HepG2 (cell line): Measurements from ENCODE around the gene CAMK1D. TPM values are rescaled to one million over a fixed set of nuclear protein-coding genes. Genes with fewer than 3 reads are reported as not detected.

ENCODE experiments used
- ATAC-seq: fragments of 200-7000 bp; cut with Tn5 transposase; 3 replicates; pipeline ENCODE4 v1.9.1; 2020; ENCODE audit warnings: mild to moderate bottlenecking, moderate library complexity
- BruUV-seq: library from RNA; stranded (reverse); fragments of 400-500 nt; replicated peaks from 2 replicates; lab custom pipeline; 2021; lab: Mats Ljungman, UMichigan
- CTCF ChIA-PET: fragments of 300-600 bp; formaldehyde crosslinking; extraction: SDS; loops from one replicate; lab custom pipeline; 2021; ENCODE audit warnings: low total read pairs, inconsistent platforms, low intra/inter-chr PET ratio; lab: Yijun Ruan, JAX
- POLR2A ChIA-PET: fragments of 350-600 bp; sonication (Branson Sonifier 250); formaldehyde crosslinking; loops from one replicate; lab custom pipeline; 2020; ENCODE audit warnings: antibody characterized with exemption, inconsistent platforms; lab: Yijun Ruan, JAX
- DNase-seq: peaks from one replicate; pipeline ENCODE4 v3.0.0-alpha.2; 2015; ENCODE audit warnings: low spot score
- FAIRE-seq: peaks from 3 replicates; lab custom pipeline; 2011; peaks lifted over from hg19 to GRCh38; lab: Jason Lieb, UNC
- H2AFZ ChIP-seq: one replicate; pipeline ENCODE4 v1.6.1; 2011; ENCODE audit warnings: low read length, inconsistent platforms
- H3K27ac ChIP-seq: fragments of 300-600 bp; 3 replicates; pipeline ENCODE4 v1.8.0; 2011; ENCODE audit warnings: mixed run types, mild to moderate bottlenecking, mixed read lengths, low read length, inconsistent platforms; ENCODE audit not compliant: insufficient read depth; ENCODE audit errors: extremely low read length
- H3K27me3 ChIP-seq, 2 experiments: fragments of 200-600 bp in 1 of 2; 2 replicates in 1 of 2; 3 replicates in 1 of 2; pipeline versions ENCODE4 v1.6.0 to v1.8.0; 2011; ENCODE audit warnings: low read length in 2 of 2, mild to moderate bottlenecking in 2 of 2, moderate library complexity in 2 of 2, inconsistent platforms in 1 of 2; ENCODE audit not compliant: insufficient read depth in 2 of 2, control insufficient read depth in 1 of 2
- H3K36me3 ChIP-seq, 2 experiments: fragments of 200-600 bp in 1 of 2; replicated peaks in 1 of 2; 2 replicates in 1 of 2; 3 replicates in 1 of 2; pipeline versions ENCODE4 v1.5.1 to v1.8.0; 2011; ENCODE audit warnings: low read length in 2 of 2, inconsistent platforms in 1 of 2; ENCODE audit not compliant: insufficient read depth in 2 of 2, control insufficient read depth in 1 of 2
- H3K4me1 ChIP-seq: 2 replicates; pipeline ENCODE4 v1.5.1; 2012; ENCODE audit warnings: low read length, inconsistent platforms; ENCODE audit not compliant: insufficient read depth
- H3K4me2 ChIP-seq: 2 replicates; pipeline ENCODE4 v1.6.0; 2011; ENCODE audit warnings: low read depth, low read length, inconsistent platforms
- H3K4me3 ChIP-seq, 3 experiments: fragments of 200-600 bp in 1 of 3; sonication (generic), shearing (Covaris generic) in 1 of 3; replicated peaks in 1 of 3; 2 replicates each; pipeline ENCODE4 v1.5.1; 2011 to 2016; ENCODE audit warnings: low read length in 3 of 3, inconsistent platforms in 2 of 3, low read depth in 2 of 3, mild to moderate bottlenecking in 2 of 3, control low read depth in 1 of 3, mixed read lengths in 1 of 3; ENCODE audit not compliant: insufficient read depth in 1 of 3
- H3K79me2 ChIP-seq: one replicate; pipeline ENCODE4 v1.6.1; 2011; ENCODE audit warnings: low read length, inconsistent platforms; ENCODE audit not compliant: insufficient read depth
- H3K9ac ChIP-seq: 2 replicates; pipeline ENCODE4 v1.6.0; 2011; ENCODE audit warnings: mild to moderate bottlenecking, low read depth, low read length, inconsistent platforms; ENCODE audit not compliant: insufficient read depth
- H3K9me3 ChIP-seq: 2 replicates; pipeline ENCODE4 v1.5.1; 2012; ENCODE audit warnings: mild to moderate bottlenecking, low read length
- H4K20me1 ChIP-seq: 2 replicates; pipeline ENCODE4 v1.6.0; 2011; ENCODE audit warnings: inconsistent platforms, mild to moderate bottlenecking, low read length, moderate library complexity; ENCODE audit not compliant: insufficient read depth
- CREB3 ChIP-seq: sonication (generic); formaldehyde crosslinking; IDR thresholded peaks from 2 replicates; pipeline ENCODE4 v1.5.0; 2020; ENCODE audit warnings: missing genetic modification reagents
- FOXA1 ChIP-seq, 2 experiments: fragments of 450-650 bp in 1 of 2; sonication (generic) in 1 of 2; formaldehyde crosslinking in 1 of 2; IDR thresholded peaks; 2 replicates each; pipeline versions ENCODE4 v1.4.0 to v1.6.1; 2016 to 2020; ENCODE audit warnings: missing genetic modification reagents in 1 of 2
- KDM3A ChIP-seq: IDR thresholded peaks from 2 replicates; pipeline ENCODE4 v1.6.1; 2018; ENCODE audit warnings: low read depth, missing compliant biosample characterization
- MTA3 ChIP-seq: sonication (generic); formaldehyde crosslinking; IDR thresholded peaks from 2 replicates; pipeline ENCODE4 v1.4.0; 2020; ENCODE audit warnings: missing genetic modification reagents
- MYC ChIP-seq: sonication (generic); formaldehyde crosslinking; IDR thresholded peaks from 2 replicates; pipeline ENCODE4 v1.9.0; 2021; ENCODE audit warnings: missing genetic modification reagents, borderline replicate concordance
- PRMT3 ChIP-seq: sonication (generic); formaldehyde crosslinking; IDR thresholded peaks from 2 replicates; pipeline ENCODE4 v1.8.1; 2022; ENCODE audit warnings: low read depth, mild to moderate bottlenecking, moderate library complexity, missing genetic modification reagents, borderline replicate concordance
- THAP11 ChIP-seq: IDR thresholded peaks from 2 replicates; pipeline ENCODE4 v1.6.1; 2016; ENCODE audit warnings: missing biosample characterization, missing genetic modification reagents
- ZHX1 ChIP-seq: sonication (generic); formaldehyde crosslinking; IDR thresholded peaks from 2 replicates; pipeline ENCODE4 v1.8.1; 2022; ENCODE audit warnings: low read depth, mild to moderate bottlenecking, missing genetic modification reagents
- ZNF234 ChIP-seq: sonication (generic); formaldehyde crosslinking; conservative IDR thresholded peaks from 2 replicates; pipeline ENCODE4 v1.5.1; 2020; ENCODE audit warnings: mild to moderate bottlenecking, missing genetic modification reagents
- ZNF329 ChIP-seq: sonication (generic); formaldehyde crosslinking; IDR thresholded peaks from 2 replicates; pipeline ENCODE4 v1.9.0; 2021; ENCODE audit warnings: low read depth, mild to moderate bottlenecking, missing genetic modification reagents
- ZNF850 ChIP-seq: sonication (generic); formaldehyde crosslinking; conservative IDR thresholded peaks from 2 replicates; pipeline ENCODE4 v1.9.0; 2021; ENCODE audit warnings: mild to moderate bottlenecking, missing genetic modification reagents
- WGBS: methylation state at CpG from one replicate; pipeline ENCODE4 v1.1.6; 2017; ENCODE audit warnings: low lambda C conversion rate; 5-methylcytosine and 5-hydroxymethylcytosine counted together
- in situ Hi-C: cut with HindIII; loops from 2 replicates; pipeline ENCODE4 v1.10.0; 2017; ENCODE audit warnings: low pct_unique_long_range_greater_than_20kb; ENCODE audit not compliant: extremely low pct_ligation_motif_present
- intact Hi-C: fragments of 100-400 bp; cut with micrococcal nuclease; formaldehyde crosslinking; loops from one replicate; pipeline ENCODE4 v1.10.0; 2022; ENCODE audit not compliant: unreplicated experiment
- polyA plus RNA-seq, 8 experiments: library from polyadenylated mRNA; depleted of rRNA in 3 of 8; stranded (reverse) in 7 of 8; unstranded in 1 of 8; fragments of >200 nt; fragmentation: Illumina TruSeq in 4 of 8; extraction: Trizol in 4 of 8; gene quantifications; 2 replicates each; pipeline versions ENCODE4 v1.2.1 to v1.2.3, GENCODE V29; 2011 to 2016; ENCODE audit warnings: low read depth in 4 of 8, missing spikeins in 1 of 8, mixed read lengths in 1 of 8; ENCODE audit not compliant: insufficient read depth in 1 of 8
- total RNA-seq, 5 experiments: library from RNA; depleted of rRNA; stranded (reverse); fragments of >200 nt; fragmentation: Illumina TruSeq; extraction: Trizol; gene quantifications; 2 replicates each; pipeline ENCODE4 v1.2.3, GENCODE V29; 2016; ENCODE audit warnings: low read depth in 1 of 5
- TF ChIP-seq, protein P1 (sequence below): sonication (generic); formaldehyde crosslinking; IDR thresholded peaks from 2 replicates; pipeline ENCODE4 v1.4.0; 2020; ENCODE audit warnings: mild to moderate bottlenecking, missing genetic modification reagents
- TF ChIP-seq, protein P2 (sequence below): sonication (generic); formaldehyde crosslinking; IDR thresholded peaks from 2 replicates; pipeline ENCODE4 v1.4.0; 2020; ENCODE audit warnings: missing genetic modification reagents
- TF ChIP-seq, protein P3 (sequence below): sonication (generic); formaldehyde crosslinking; IDR thresholded peaks from 2 replicates; pipeline ENCODE4 v1.5.1; 2020; ENCODE audit warnings: mild to moderate bottlenecking, missing genetic modification reagents, borderline replicate concordance

CAMK1D gene
- total and polyA plus RNA-seq, 2 of the 13 experiments (the other 11 are each of a cell fraction or from before 2014, with no cell fraction given) = under 0.01 TPM; not detected in 1

DNA sequence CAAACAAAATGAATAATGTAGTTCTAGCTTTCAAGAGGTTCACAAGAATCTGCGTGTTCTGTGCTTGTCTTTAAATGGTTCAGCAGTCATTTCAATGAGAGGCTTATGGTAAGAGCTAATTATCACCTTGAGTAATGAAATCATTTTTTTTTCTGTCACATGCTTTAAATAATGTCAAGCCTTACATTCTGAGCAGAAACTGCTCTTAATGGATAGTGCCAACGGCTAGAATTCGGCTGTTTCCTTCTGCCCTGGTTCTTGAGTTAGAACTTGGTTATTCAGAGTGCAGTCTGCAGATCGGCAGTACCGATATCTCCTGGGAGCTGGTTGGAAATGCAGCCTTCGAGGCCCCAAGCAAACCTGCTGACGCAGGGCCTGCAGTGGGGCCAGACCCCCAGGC lies 316.2 kb downstream of the CAMK1D start (continued):
- TF ChIP-seq, protein P1, sequence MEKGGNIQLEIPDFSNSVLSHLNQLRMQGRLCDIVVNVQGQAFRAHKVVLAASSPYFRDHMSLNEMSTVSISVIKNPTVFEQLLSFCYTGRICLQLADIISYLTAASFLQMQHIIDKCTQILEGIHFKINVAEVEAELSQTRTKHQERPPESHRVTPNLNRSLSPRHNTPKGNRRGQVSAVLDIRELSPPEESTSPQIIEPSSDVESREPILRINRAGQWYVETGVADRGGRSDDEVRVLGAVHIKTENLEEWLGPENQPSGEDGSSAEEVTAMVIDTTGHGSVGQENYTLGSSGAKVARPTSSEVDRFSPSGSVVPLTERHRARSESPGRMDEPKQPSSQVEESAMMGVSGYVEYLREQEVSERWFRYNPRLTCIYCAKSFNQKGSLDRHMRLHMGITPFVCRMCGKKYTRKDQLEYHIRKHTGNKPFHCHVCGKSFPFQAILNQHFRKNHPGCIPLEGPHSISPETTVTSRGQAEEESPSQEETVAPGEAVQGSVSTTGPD (CRISPR knock-in tag) = no peak
- TF ChIP-seq ZHX1 (CRISPR knock-in tag) (no peak), MTA3 (CRISPR knock-in tag) (no peak)

- Histone ChIP-seq H3K4me2 (no peak overlapping the region), H2AFZ (no peak overlapping the region), H3K4me1 (no peaks in the 10 kb centered on the region), H3K27ac (no peak overlapping the region), H4K20me1 (no peaks in the 10 kb centered on the region), H3K27me3 (no peaks in the 10 kb centered on the region), H3K9me3 (no peaks in the 10 kb centered on the region), H3K79me2 (no peaks in the 10 kb centered on the region), H3K36me3 (no peaks in the 10 kb centered on the region), H3K9ac (no peak overlapping the region), H3K4me3 (no peak overlapping the region)
- no peak for FAIRE-seq
- ChIA-PET POLR2A (no interaction called here), CTCF (no interaction called here)
- WGBS = 0% methylated on average over 3 of the region's 3 CpGs
- no peak for TF ChIP-seq CREB3 (CRISPR knock-in tag)
- no peak for TF ChIP-seq PRMT3 (CRISPR knock-in tag)
- TF ChIP-seq ZNF329 (CRISPR knock-in tag) = no peak
- TF ChIP-seq, protein P2, sequence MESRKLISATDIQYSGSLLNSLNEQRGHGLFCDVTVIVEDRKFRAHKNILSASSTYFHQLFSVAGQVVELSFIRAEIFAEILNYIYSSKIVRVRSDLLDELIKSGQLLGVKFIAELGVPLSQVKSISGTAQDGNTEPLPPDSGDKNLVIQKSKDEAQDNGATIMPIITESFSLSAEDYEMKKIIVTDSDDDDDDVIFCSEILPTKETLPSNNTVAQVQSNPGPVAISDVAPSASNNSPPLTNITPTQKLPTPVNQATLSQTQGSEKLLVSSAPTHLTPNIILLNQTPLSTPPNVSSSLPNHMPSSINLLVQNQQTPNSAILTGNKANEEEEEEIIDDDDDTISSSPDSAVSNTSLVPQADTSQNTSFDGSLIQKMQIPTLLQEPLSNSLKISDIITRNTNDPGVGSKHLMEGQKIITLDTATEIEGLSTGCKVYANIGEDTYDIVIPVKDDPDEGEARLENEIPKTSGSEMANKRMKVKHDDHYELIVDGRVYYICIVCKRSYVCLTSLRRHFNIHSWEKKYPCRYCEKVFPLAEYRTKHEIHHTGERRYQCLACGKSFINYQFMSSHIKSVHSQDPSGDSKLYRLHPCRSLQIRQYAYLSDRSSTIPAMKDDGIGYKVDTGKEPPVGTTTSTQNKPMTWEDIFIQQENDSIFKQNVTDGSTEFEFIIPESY (CRISPR knock-in tag) = no peak
- TF ChIP-seq MYC (CRISPR knock-in tag) = no peak
- no peak for TF ChIP-seq FOXA1 (IDR thresholded peaks at IDR 0.05)
- TF ChIP-seq FOXA1 (CRISPR knock-in tag; IDR thresholded peaks at IDR 0.05) = no peak
- no peak for TF ChIP-seq KDM3A (CRISPR knock-in tag)
- TF ChIP-seq, protein P3, sequence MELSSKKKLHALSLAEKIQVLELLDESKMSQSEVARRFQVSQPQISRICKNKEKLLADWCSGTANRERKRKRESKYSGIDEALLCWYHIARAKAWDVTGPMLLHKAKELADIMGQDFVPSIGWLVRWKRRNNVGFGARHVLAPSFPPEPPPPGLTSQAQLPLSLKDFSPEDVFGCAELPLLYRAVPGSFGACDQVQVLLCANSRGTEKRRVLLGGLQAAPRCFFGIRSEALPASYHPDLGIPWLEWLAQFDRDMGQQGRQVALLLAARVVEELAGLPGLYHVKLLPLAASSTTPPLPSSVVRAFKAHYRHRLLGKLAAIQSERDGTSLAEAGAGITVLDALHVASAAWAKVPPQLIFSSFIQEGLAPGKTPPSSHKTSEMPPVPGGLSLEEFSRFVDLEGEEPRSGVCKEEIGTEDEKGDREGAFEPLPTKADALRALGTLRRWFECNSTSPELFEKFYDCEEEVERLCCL = no peak
- TF ChIP-seq ZNF850 (CRISPR knock-in tag) = no peak
- no peak for TF ChIP-seq THAP11 (CRISPR knock-in tag)
- TF ChIP-seq ZNF234 = no peak
- intact Hi-C loops (no loop called here), in situ Hi-C loops (no loop called here)
- no TSS peak for BruUV-seq
- ATAC-seq = no peak
- DNase-seq = no peak
Observed at GRCh38 chr10:12667052-12667451, 317.7 kb downstream of the CAMK1D start.
